MM.1S (cell line): ENCODE measurements around the gene MRTFA.

Experiments used
- DNase-seq: peaks from one replicate; pipeline ENCODE4 v3.0.0-alpha.2; 2015
- H2AFZ ChIP-seq: fragments of 300-600 bp; sonication (generic); 2 replicates; pipeline ENCODE4 v1.6.0; 2016; ENCODE audit warnings: antibody characterized with exemption, low read length
- H3F3A ChIP-seq: fragments of 300-600 bp; sonication (generic); 2 replicates; pipeline ENCODE4 v1.6.1; 2016; ENCODE audit warnings: mild to moderate bottlenecking, antibody characterized with exemption, low read length, moderate library complexity, mixed read lengths; ENCODE audit not compliant: insufficient read depth
- H3K27ac ChIP-seq: fragments of 300-600 bp; sonication (generic); 2 replicates; pipeline ENCODE4 v1.5.1; 2016; ENCODE audit warnings: mild to moderate bottlenecking, low read length
- H3K27me3 ChIP-seq: fragments of 300-600 bp; sonication (generic); replicated peaks from 2 replicates; pipeline ENCODE4 v1.6.0; 2016; ENCODE audit warnings: low read length; ENCODE audit not compliant: insufficient read depth
- H3K36me3 ChIP-seq: fragments of 300-600 bp; sonication (generic); replicated peaks from 2 replicates; pipeline ENCODE4 v1.6.1; 2016; ENCODE audit warnings: mild to moderate bottlenecking, low read length, mixed read lengths; ENCODE audit not compliant: insufficient read depth
- H3K4me1 ChIP-seq: fragments of 300-600 bp; sonication (generic); 2 replicates; pipeline ENCODE4 v1.6.1; 2016; ENCODE audit warnings: low read length, mixed read lengths
- H3K4me2 ChIP-seq: fragments of 300-600 bp; sonication (generic); 2 replicates; pipeline ENCODE4 v1.6.0; 2016; ENCODE audit warnings: low read depth, low read length
- H3K4me3 ChIP-seq: fragments of 300-600 bp; sonication (generic); 2 replicates; pipeline ENCODE4 v1.5.1; 2016; ENCODE audit warnings: low read length, mixed read lengths
- H3K79me2 ChIP-seq: fragments of 300-600 bp; sonication (generic); 2 replicates; pipeline ENCODE4 v1.6.1; 2016; ENCODE audit warnings: mixed run types, low read length, mixed read lengths
- H3K9ac ChIP-seq: fragments of 300-600 bp; sonication (generic); 2 replicates; pipeline ENCODE4 v1.6.1; 2016; ENCODE audit warnings: low read length, mixed read lengths
- H3K9me2 ChIP-seq: fragments of 300-600 bp; sonication (generic); replicated peaks from 2 replicates; pipeline ENCODE4 v1.6.1; 2016; ENCODE audit warnings: mild to moderate bottlenecking, low read length, mixed read lengths; ENCODE audit not compliant: insufficient read depth
- H3K9me3 ChIP-seq: fragments of 300-600 bp; sonication (generic); replicated peaks from 2 replicates; pipeline ENCODE4 v1.6.1; 2016; ENCODE audit warnings: mild to moderate bottlenecking, low read length, mixed read lengths; ENCODE audit not compliant: insufficient read depth
- H4K20me1 ChIP-seq: fragments of 300-600 bp; sonication (generic); 2 replicates; pipeline ENCODE4 v1.6.1; 2016; ENCODE audit warnings: mild to moderate bottlenecking, low read length, moderate library complexity, mixed read lengths; ENCODE audit not compliant: insufficient read depth
- EZH2 ChIP-seq: fragments of 300-600 bp; sonication (generic); optimal IDR thresholded peaks from 2 replicates; pipeline ENCODE3; 2017; ENCODE audit warnings: low read depth, mild to moderate bottlenecking, antibody characterized with exemption, low read length, mixed read lengths
- EZH2phosphoT487 ChIP-seq: fragments of 300-600 bp; sonication (generic); IDR thresholded peaks from 2 replicates; pipeline ENCODE4 v1.6.1; 2018; ENCODE audit warnings: antibody characterized with exemption, low read length
- TF ChIP-seq, protein P1 (sequence below): fragments of 300-600 bp; sonication (generic); IDR thresholded peaks from 2 replicates; pipeline ENCODE4 v1.5.1; 2016; ENCODE audit warnings: antibody characterized with exemption, low read length, mixed read lengths

Gene MRTFA

DNA sequence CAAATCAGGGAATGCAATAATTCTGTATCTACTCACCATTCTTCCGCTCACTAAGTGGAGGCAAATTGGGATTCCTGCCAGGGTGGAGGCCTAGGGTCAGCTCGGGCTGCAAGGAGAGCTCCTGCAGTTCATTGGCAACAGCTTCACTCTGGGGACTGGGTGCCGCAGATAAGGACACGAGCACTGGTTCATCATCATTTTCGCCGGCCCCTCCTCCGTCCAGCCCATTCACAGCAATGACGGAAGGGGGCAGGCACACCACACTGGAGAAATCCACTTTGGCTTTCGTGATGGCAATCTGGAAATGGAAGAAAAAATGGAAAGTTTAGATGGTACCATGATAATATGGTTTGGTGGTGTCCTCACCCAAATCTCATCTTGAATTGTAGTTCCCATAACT lies 84.4 kb downstream of the MRTFA start:
- Histone ChIP-seq H3K4me2 (no peak overlapping the region), H3K4me1 (no peaks in the 10 kb centered on the region), H3K27me3 (no peaks in the 10 kb centered on the region), H3K27ac (no peak overlapping the region), H3K4me3 (no peak overlapping the region), H3K9me2 (no peaks in the 10 kb centered on the region), H3K79me2 (no peaks in the 10 kb centered on the region; the same call in none of the 2 replicates), H3K9me3 (no peaks in the 10 kb centered on the region), H4K20me1 (no peaks in the 10 kb centered on the region), H3F3A (no peaks in the 10 kb centered on the region), H3K36me3 (no peaks in the 10 kb centered on the region), H3K9ac (no peak overlapping the region), H2AFZ (no peak overlapping the region)
- TF ChIP-seq, protein P1, sequence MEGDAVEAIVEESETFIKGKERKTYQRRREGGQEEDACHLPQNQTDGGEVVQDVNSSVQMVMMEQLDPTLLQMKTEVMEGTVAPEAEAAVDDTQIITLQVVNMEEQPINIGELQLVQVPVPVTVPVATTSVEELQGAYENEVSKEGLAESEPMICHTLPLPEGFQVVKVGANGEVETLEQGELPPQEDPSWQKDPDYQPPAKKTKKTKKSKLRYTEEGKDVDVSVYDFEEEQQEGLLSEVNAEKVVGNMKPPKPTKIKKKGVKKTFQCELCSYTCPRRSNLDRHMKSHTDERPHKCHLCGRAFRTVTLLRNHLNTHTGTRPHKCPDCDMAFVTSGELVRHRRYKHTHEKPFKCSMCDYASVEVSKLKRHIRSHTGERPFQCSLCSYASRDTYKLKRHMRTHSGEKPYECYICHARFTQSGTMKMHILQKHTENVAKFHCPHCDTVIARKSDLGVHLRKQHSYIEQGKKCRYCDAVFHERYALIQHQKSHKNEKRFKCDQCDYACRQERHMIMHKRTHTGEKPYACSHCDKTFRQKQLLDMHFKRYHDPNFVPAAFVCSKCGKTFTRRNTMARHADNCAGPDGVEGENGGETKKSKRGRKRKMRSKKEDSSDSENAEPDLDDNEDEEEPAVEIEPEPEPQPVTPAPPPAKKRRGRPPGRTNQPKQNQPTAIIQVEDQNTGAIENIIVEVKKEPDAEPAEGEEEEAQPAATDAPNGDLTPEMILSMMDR: no peak
- no peak for TF ChIP-seq EZH2
- TF ChIP-seq EZH2phosphoT487: no peak
- no peak for DNase-seq

- H3K27ac ChIP-seq: no peak overlapping the region
- H4K20me1 ChIP-seq: no peaks in the 10 kb centered on the region
- no peak for DNase-seq
- no peaks in the 10 kb centered on the region for H3K4me1 ChIP-seq
- H3K9me2 ChIP-seq: no peaks in the 10 kb centered on the region
- H3K36me3 ChIP-seq: no peaks in the 10 kb centered on the region
- H2AFZ ChIP-seq: no peak overlapping the region
- H3K9me3 ChIP-seq: no peaks in the 10 kb centered on the region
- H3K79me2 ChIP-seq: 0 out of 2 replicates have a peak, but pooled peaks cover 3% of the 10 kb centered on the region
- TF ChIP-seq, protein P1: no peak
- TF ChIP-seq EZH2phosphoT487 (no peak), EZH2 (no peak)
- no peak overlapping the region for H3K9ac ChIP-seq
- no peaks in the 10 kb centered on the region for H3F3A ChIP-seq
- H3K27me3 ChIP-seq: no peaks in the 10 kb centered on the region
- H3K4me3 ChIP-seq: no peak overlapping the region
- no peak overlapping the region for H3K4me2 ChIP-seq
Observed at GRCh38 chr22:40547729-40548143, 88.8 kb downstream of the MRTFA start.

- no peak for DNase-seq
- H3K9me3 ChIP-seq: no peaks in the 10 kb centered on the region
- no peak overlapping the region for H3K27ac ChIP-seq
- 0 out of 2 replicates have a peak, but pooled peaks cover 3% of the 10 kb centered on the region for H4K20me1 ChIP-seq
- no peaks in the 10 kb centered on the region for H3K4me1 ChIP-seq
- peaks cover 8% of the 10 kb centered on the region; the same call in 1 of the 2 replicates for H3K79me2 ChIP-seq
- H2AFZ ChIP-seq: no peak overlapping the region
- no peak for TF ChIP-seq EZH2
- TF ChIP-seq EZH2phosphoT487: no peak
- TF ChIP-seq, protein P1: no peak
- no peak overlapping the region for H3K9ac ChIP-seq
- H3K4me3 ChIP-seq: no peak overlapping the region
- no peaks in the 10 kb centered on the region for H3K27me3 ChIP-seq
- no peak overlapping the region for H3K4me2 ChIP-seq
- no peaks in the 10 kb centered on the region for H3K36me3 ChIP-seq
- H3F3A ChIP-seq: no peaks in the 10 kb centered on the region
- no peaks in the 10 kb centered on the region for H3K9me2 ChIP-seq
Observed at GRCh38 chr22:40544758-40545157, 91.8 kb downstream of the MRTFA start.
